ENCODE data around the gene CDH1. TPM values are rescaled to one million over a fixed set of nuclear protein-coding genes. Genes with fewer than 3 reads are reported as not detected.

The CDH1 gene
- total RNA-seq, 1 donor from 2014 or later: 0.13 TPM

- DNase-seq (ENCODE audit: low spot score): no peak
- intact Hi-C loops (cut with DNase I): no loop called here
Measured at GRCh38 chr16:68724797-68725196, 12.3 kb upstream of the CDH1 start.

- DNase-seq (ENCODE audit: low spot score): no peak
Measured at GRCh38 chr16:68728523-68728922, 8.6 kb upstream of the CDH1 start.

GRCh38 chr16:68731637-68732036, 5.5 kb upstream of the CDH1 start:
- intact Hi-C loops (cut with DNase I): no loop called here
- DNase-seq (ENCODE audit: low spot score): no peak

More at GRCh38 chr16:68728523-68728922, 8.6 kb upstream of the CDH1 start:
- intact Hi-C loops (cut with DNase I): no loop called here

- no peak for DNase-seq (ENCODE audit: low spot score)
- intact Hi-C loops (cut with DNase I): no loop called here
Measured at GRCh38 chr16:68732042-68732680, 4.9 kb upstream of the CDH1 start.

GRCh38 chr16:68732741-68733399, 4.2 kb upstream of the CDH1 start:
- no peak for DNase-seq (ENCODE audit: low spot score)
- intact Hi-C loops (cut with DNase I): no loop called here

GRCh38 chr16:68733570-68733969, 3.5 kb upstream of the CDH1 start:
- no peak for DNase-seq (ENCODE audit: low spot score)
- intact Hi-C loops (cut with DNase I): no loop called here

GRCh38 chr16:68734782-68735181, 2.3 kb upstream of the CDH1 start:
- DNase-seq (ENCODE audit: low spot score): no peak
- intact Hi-C loops (cut with DNase I): no loop called here

- intact Hi-C loops (cut with DNase I): no loop called here
Measured at GRCh38 chr16:68736561-68736960, 531 bp upstream of the CDH1 start.

GRCh38 chr16:68737730-68738629, 888 bp downstream of the CDH1 start:
- DNase-seq (ENCODE audit: low spot score): no peak
- intact Hi-C loops (cut with DNase I): no loop called here

More at GRCh38 chr16:68736561-68736960, 531 bp upstream of the CDH1 start:
- DNase-seq (ENCODE audit: low spot score): no peak

- intact Hi-C loops (cut with DNase I): no loop called here
- DNase-seq (ENCODE audit: low spot score): no peak
Measured at GRCh38 chr16:68739964-68740627, 3.0 kb downstream of the CDH1 start.

GRCh38 chr16:68740628-68741346, 3.7 kb downstream of the CDH1 start:
- no peak for DNase-seq (ENCODE audit: low spot score)
- intact Hi-C loops (cut with DNase I): no loop called here

- DNase-seq (ENCODE audit: low spot score): no peak
- intact Hi-C loops (cut with DNase I): no loop called here
Measured at GRCh38 chr16:68743664-68744063, 6.6 kb downstream of the CDH1 start.

- intact Hi-C loops (cut with DNase I): no loop called here
- DNase-seq (ENCODE audit: low spot score): no peak
Measured at GRCh38 chr16:68744744-68745280, 7.7 kb downstream of the CDH1 start.

- intact Hi-C loops (cut with DNase I): no loop called here
Measured at GRCh38 chr16:68746951-68747350, 9.9 kb downstream of the CDH1 start.

GRCh38 chr16:68749432-68749831, 12.3 kb downstream of the CDH1 start:
- DNase-seq (ENCODE audit: low spot score): no peak
- intact Hi-C loops (cut with DNase I): no loop called here

More at GRCh38 chr16:68746951-68747350, 9.9 kb downstream of the CDH1 start:
- no peak for DNase-seq (ENCODE audit: low spot score)

- DNase-seq (ENCODE audit: low spot score): no peak
- intact Hi-C loops (cut with DNase I): no loop called here
Measured at GRCh38 chr16:68750193-68750695, 13.2 kb downstream of the CDH1 start.

- intact Hi-C loops (cut with DNase I): no loop called here
- no peak for DNase-seq (ENCODE audit: low spot score)
Measured at GRCh38 chr16:68751160-68751559, 14.1 kb downstream of the CDH1 start.

- no peak for DNase-seq (ENCODE audit: low spot score)
- intact Hi-C loops (cut with DNase I): no loop called here
Measured at GRCh38 chr16:68752602-68753001, 15.5 kb downstream of the CDH1 start.

All from cardiac septum (tissue), 1 donor.